ENCODE data around the gene CACNA1E. TPM values are rescaled to one million over a fixed set of nuclear protein-coding genes. Genes with fewer than 3 reads are reported as not detected.

Gene CACNA1E
- total and polyA plus RNA-seq, 2 experiments from 2014 or later = 1.1 to 1.7 TPM

DNA sequence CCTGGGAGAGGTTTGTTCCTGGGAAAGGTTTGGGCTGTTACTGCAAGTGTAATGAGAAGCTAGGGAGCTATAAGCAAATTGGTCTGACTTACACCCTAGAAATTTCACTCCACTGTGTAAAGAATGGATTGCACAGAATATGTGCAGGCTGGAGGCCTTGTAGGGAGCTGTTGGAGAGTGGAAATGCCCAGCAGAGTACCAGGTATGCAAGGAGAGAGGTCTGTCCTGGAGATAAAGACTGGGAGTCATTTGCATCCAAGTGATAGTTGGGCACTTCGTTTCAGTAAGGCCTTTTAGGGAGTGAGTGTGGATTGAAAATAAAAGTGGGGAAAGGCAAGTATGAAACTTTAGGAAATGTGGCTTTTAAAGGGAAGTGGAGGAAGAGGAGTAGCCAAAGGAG lies 75.8 kb downstream of the CACNA1E start:
- H2AFZ ChIP-seq = no peak overlapping the region
- no peaks in the 10 kb centered on the region for H3K9me3 ChIP-seq (ENCODE audit: low read depth)
- H3K27ac ChIP-seq = no peak overlapping the region
- DNase-seq (ENCODE audit: low spot score) = no peak
- 0% methylated on average over 1 of the region's 1 CpG for WGBS (ENCODE audit: low lambda C conversion rate, missing lambda C conversion rate)
- H4K20me1 ChIP-seq (ENCODE audit: insufficient read depth, poor library complexity, severe bottlenecking) = no peaks in the 10 kb centered on the region
- H3K9me2 ChIP-seq (replicated peaks; ENCODE audit: insufficient read depth) = no peaks in the 10 kb centered on the region
- no peak for TF ChIP-seq EZH2phosphoT487 (IDR thresholded peaks at IDR 0.05; ENCODE audit: low read depth, severe bottlenecking, unreplicated experiment)
- no peak for TF ChIP-seq EZH2 (IDR thresholded peaks at IDR 0.05; ENCODE audit: borderline replicate concordance)
- no peak for TF ChIP-seq CTCF (IDR thresholded peaks at IDR 0.05; ENCODE audit: poor library complexity)
- no peak overlapping the region for H3K4me3 ChIP-seq
- no peaks in the 10 kb centered on the region for H3K4me1 ChIP-seq (ENCODE audit: insufficient read depth)
- no peak overlapping the region for H3K4me2 ChIP-seq
- H3K79me2 ChIP-seq = no peaks in the 10 kb centered on the region
- H3K36me3 ChIP-seq (replicated peaks; ENCODE audit: insufficient read depth, low read depth) = no peaks in the 10 kb centered on the region
- peaks cover 4% of the 10 kb centered on the region for H3K27me3 ChIP-seq

- no peaks in the 10 kb centered on the region for H3K9me3 ChIP-seq (ENCODE audit: low read depth)
- H3K27ac ChIP-seq = no peak overlapping the region
- H3K79me2 ChIP-seq = no peaks in the 10 kb centered on the region
- no peak overlapping the region for H2AFZ ChIP-seq
- H3K4me2 ChIP-seq = no peak overlapping the region
- DNase-seq (ENCODE audit: low spot score) = no peak
- 90% methylated on average over 4 of the region's 4 CpGs for WGBS (ENCODE audit: low lambda C conversion rate, missing lambda C conversion rate)
- H4K20me1 ChIP-seq (ENCODE audit: insufficient read depth, poor library complexity, severe bottlenecking) = no peaks in the 10 kb centered on the region
- H3K36me3 ChIP-seq (replicated peaks; ENCODE audit: insufficient read depth, low read depth) = no peaks in the 10 kb centered on the region
- H3K4me1 ChIP-seq (ENCODE audit: insufficient read depth) = no peaks in the 10 kb centered on the region
- no peak overlapping the region for H3K4me3 ChIP-seq
- no peaks in the 10 kb centered on the region for H3K27me3 ChIP-seq
- no peak for TF ChIP-seq EZH2phosphoT487 (IDR thresholded peaks at IDR 0.05; ENCODE audit: low read depth, severe bottlenecking, unreplicated experiment)
- no peak for TF ChIP-seq EZH2 (IDR thresholded peaks at IDR 0.05; ENCODE audit: borderline replicate concordance)
- no peak for TF ChIP-seq CTCF (IDR thresholded peaks at IDR 0.05; ENCODE audit: poor library complexity)
- H3K9me2 ChIP-seq (replicated peaks; ENCODE audit: insufficient read depth) = no peaks in the 10 kb centered on the region
These were observed 79.1 kb downstream of the CACNA1E start for GRCh38 chr1:181562395-181562794.

GRCh38 chr1:181568736-181569135 lies 85.4 kb downstream of the CACNA1E start:
- no peak for DNase-seq (ENCODE audit: low spot score)
- 83% methylated on average over 4 of the region's 4 CpGs for whole genome bisulfite sequencing (ENCODE audit: low lambda C conversion rate, missing lambda C conversion rate)
- H4K20me1 ChIP-seq (ENCODE audit: insufficient read depth, poor library complexity, severe bottlenecking) = no peaks in the 10 kb centered on the region
- no peaks in the 10 kb centered on the region for H3K36me3 ChIP-seq (replicated peaks; ENCODE audit: insufficient read depth, low read depth)
- TF ChIP-seq CTCF (IDR thresholded peaks at IDR 0.05; ENCODE audit: poor library complexity) (no peak), EZH2phosphoT487 (IDR thresholded peaks at IDR 0.05; ENCODE audit: low read depth, severe bottlenecking, unreplicated experiment) (no peak), EZH2 (IDR thresholded peaks at IDR 0.05; ENCODE audit: borderline replicate concordance) (no peak)
- no peaks in the 10 kb centered on the region for H3K9me2 ChIP-seq (replicated peaks; ENCODE audit: insufficient read depth)
- no peaks in the 10 kb centered on the region for H3K79me2 ChIP-seq
- H2AFZ ChIP-seq = no peak overlapping the region
- H3K4me2 ChIP-seq = no peak overlapping the region
- H3K4me3 ChIP-seq = no peak overlapping the region
- no peak overlapping the region for H3K27ac ChIP-seq
- H3K9me3 ChIP-seq (ENCODE audit: low read depth) = no peaks in the 10 kb centered on the region
- H3K27me3 ChIP-seq = no peaks in the 10 kb centered on the region
- H3K4me1 ChIP-seq (ENCODE audit: insufficient read depth) = no peaks in the 10 kb centered on the region

- H3K4me2 ChIP-seq = no peak overlapping the region
- no peak overlapping the region for H3K4me3 ChIP-seq
- H3K79me2 ChIP-seq = no peaks in the 10 kb centered on the region
- H3K27me3 ChIP-seq = no peaks in the 10 kb centered on the region
- 96% methylated on average over 8 of the region's 8 CpGs for WGBS (ENCODE audit: low lambda C conversion rate, missing lambda C conversion rate)
- H3K4me1 ChIP-seq (ENCODE audit: insufficient read depth) = no peaks in the 10 kb centered on the region
- H4K20me1 ChIP-seq (ENCODE audit: insufficient read depth, poor library complexity, severe bottlenecking) = no peaks in the 10 kb centered on the region
- no peaks in the 10 kb centered on the region for H3K9me3 ChIP-seq (ENCODE audit: low read depth)
- TF ChIP-seq EZH2phosphoT487 (IDR thresholded peaks at IDR 0.05; ENCODE audit: low read depth, severe bottlenecking, unreplicated experiment) (no peak), EZH2 (IDR thresholded peaks at IDR 0.05; ENCODE audit: borderline replicate concordance) (no peak), CTCF (IDR thresholded peaks at IDR 0.05; ENCODE audit: poor library complexity) (no peak)
- no peak overlapping the region for H3K27ac ChIP-seq
- no peak overlapping the region for H2AFZ ChIP-seq
- DNase-seq (ENCODE audit: low spot score) = no peak
- H3K9me2 ChIP-seq (replicated peaks; ENCODE audit: insufficient read depth) = no peaks in the 10 kb centered on the region
- H3K36me3 ChIP-seq (replicated peaks; ENCODE audit: insufficient read depth, low read depth) = no peaks in the 10 kb centered on the region
These were observed 94.2 kb downstream of the CACNA1E start for GRCh38 chr1:181577475-181577874.

Data from hepatocyte (in vitro differentiated cells).